ENCODE measurements around the gene PCDH10. TPM values are rescaled to one million over a fixed set of nuclear protein-coding genes. Genes with fewer than 3 reads are reported as not detected.

The PCDH10 gene
- total RNA-seq, 4 donors from 2014 or later: under 0.01 TPM; not detected in 3

DNA sequence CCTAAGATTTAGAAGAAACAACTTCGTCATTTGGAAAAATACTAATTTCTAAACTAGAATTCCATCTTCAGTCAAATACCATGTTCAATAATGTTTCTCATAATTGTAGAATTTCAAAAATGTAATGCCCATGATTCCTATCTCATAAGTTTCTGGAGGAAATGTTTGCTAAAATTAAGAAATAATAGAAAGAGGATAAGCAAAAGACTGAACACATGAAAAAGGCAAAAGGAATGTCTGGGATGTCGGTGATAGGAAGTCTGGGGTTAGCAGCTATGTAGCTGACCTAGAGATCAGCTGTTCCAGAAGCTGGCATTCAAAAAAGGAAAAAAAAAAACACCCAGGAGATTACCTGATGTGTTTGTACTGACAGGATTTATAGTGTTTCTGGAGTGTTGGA lies 18.9 kb upstream of the PCDH10 start:
- no peak for TF ChIP-seq CTCF (IDR thresholded peaks at IDR 0.05; ENCODE audit: low read depth)

DNA sequence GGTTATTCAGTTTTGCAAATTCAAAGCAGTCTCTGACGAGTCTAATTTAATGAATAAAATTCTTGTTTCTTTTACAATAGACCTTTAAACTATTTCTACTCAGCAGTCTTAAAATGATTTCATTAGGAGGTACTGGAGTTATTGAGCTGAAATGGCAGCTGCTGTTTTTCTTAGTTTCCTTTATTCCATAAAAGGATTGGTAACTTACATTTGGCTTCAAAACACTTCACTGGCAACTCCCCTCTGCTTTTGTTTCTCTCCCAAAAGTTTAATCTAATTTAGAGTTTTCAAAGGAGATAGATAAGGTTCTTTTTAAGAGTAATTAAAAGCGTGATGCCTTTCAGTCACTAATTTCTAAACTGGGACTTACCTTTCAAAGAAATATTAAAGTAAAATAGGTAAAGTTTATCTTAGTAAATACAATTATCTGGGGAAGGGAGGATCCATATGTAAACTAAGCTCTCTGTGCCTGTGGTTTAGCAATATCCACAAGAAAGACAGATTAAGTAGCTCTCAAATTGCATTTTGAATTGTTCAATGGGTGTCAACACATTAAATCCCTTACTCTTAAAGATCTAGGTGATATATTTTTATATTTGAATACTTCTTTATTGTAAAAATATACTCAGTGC lies 17.1 kb upstream of the PCDH10 start:
- TF ChIP-seq CTCF (IDR thresholded peaks at IDR 0.05; ENCODE audit: low read depth): no peak

- TF ChIP-seq CTCF (IDR thresholded peaks at IDR 0.05; ENCODE audit: low read depth): no peak
Measured at GRCh38 chr4:133136833-133137232, 12.3 kb upstream of the PCDH10 start.

DNA sequence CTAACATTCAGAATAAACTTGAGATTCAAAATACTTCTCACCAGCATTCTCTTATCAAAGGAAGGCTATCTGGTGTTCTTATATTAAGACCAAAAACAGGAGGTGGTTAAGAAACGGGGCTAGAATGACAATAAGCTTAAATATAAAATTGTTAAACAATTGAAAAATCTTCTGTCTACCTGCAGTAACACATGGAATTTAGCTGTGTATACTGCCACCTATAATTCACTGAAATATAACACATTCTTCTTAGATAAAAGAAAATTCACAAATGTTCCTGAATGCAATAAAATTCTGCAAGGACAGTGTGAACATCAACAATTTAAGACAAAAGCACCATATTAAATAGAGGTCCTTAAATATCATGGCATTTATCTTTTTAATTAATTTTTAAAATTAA lies 11.5 kb upstream of the PCDH10 start:
- TF ChIP-seq CTCF (IDR thresholded peaks at IDR 0.05; ENCODE audit: low read depth): no peak

DNA sequence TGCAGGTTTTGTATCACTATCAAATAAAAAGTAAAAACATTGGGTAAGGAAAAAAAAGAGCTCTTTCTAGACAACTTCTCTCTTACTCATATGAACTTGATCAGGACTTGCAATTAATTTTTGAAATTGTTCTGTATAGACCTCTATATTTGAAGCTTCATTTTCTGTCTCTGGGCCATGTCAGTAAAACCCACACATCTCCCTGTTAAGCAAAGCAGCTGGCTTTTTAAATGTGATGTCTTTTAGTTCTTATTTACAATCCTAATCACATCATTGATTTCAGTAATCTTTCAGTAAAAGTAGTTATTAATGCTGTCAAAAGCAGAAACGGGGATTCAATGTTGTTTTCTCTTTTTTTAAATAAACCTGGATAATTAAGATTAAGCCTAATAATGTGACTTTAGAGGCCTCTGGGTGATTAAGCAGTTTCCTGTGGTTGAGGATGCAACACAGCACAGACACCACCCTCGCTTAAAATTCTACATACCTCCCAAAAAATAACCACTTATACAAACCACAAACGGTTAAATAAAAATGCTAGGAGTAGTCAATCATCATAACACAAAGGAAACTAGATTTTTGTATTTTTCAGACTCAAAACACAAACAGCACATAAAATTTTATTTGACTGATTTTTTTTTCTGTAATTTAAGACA lies 5.2 kb upstream of the PCDH10 start:
- no peak for TF ChIP-seq CTCF (IDR thresholded peaks at IDR 0.05; ENCODE audit: low read depth)

GRCh38 chr4:133145241-133145640 lies 3.9 kb upstream of the PCDH10 start:
- no peak for TF ChIP-seq CTCF (IDR thresholded peaks at IDR 0.05; ENCODE audit: low read depth)

DNA sequence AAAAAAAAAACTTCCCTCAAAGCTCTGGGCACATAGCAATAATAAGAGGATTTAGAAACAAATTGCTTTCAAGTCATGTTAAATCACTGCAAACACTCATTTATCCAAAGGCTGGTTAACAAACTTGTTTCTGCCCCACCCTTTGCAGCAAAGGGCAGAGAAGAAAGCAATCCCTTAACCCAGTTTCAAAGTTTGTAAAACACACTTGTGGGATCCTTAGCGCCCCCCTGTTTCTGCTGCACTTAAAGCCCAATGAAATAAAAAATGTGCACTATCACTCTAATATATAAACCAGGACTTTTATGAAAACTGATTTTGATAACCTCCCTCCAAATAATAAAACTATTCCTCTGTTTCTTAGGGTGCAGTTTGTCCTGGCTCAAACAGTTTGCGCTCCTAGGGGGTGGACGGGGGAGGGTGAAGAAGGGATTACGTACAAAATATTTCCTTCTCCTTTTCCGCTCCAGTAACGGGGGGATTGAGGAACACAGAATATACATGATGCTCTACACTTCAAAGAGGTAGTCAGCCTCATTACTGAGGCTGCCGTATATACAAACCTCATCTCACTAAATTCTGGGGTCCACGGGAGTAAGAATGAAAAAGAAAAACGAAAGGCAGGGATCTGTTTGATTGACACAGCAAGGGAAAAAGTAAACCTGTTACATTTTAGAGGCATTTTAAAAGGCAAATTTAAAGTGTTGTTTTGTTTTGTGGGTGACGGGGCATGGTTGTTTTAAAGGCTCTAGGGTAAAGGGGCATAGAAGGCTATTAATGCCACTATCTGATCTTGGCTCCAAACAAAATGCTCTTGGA lies 3.1 kb upstream of the PCDH10 start:
- TF ChIP-seq CTCF (IDR thresholded peaks at IDR 0.05; ENCODE audit: low read depth): no peak

Data from subcutaneous adipose tissue (tissue), 4 donors.